HL-60 (cell line): ENCODE data around the gene MAPK6.

Experiments
- GABPA ChIP-seq: IDR thresholded peaks from 2 replicates; pipeline ENCODE4 v1.6.1; 2012; ENCODE audit warnings: low read depth
- POLR2AphosphoS5 ChIP-seq: IDR thresholded peaks from 2 replicates; pipeline ENCODE4 v1.6.1; 2012; ENCODE audit warnings: low read depth
- SPI1 ChIP-seq: IDR thresholded peaks from 2 replicates; pipeline ENCODE4 v1.6.1; 2012; ENCODE audit warnings: low read depth, mild to moderate bottlenecking, borderline replicate concordance
- TF ChIP-seq, protein P1 (sequence below): IDR thresholded peaks from 2 replicates; pipeline ENCODE4 v1.6.1; 2012; ENCODE audit warnings: low read depth; ENCODE audit not compliant: insufficient replicate concordance
- TF ChIP-seq, protein P2 (sequence below): IDR thresholded peaks from one replicate; pipeline ENCODE4 v1.5.1; 2011; ENCODE audit warnings: low read length, control low read depth, inconsistent platforms; ENCODE audit not compliant: insufficient read depth

DNA sequence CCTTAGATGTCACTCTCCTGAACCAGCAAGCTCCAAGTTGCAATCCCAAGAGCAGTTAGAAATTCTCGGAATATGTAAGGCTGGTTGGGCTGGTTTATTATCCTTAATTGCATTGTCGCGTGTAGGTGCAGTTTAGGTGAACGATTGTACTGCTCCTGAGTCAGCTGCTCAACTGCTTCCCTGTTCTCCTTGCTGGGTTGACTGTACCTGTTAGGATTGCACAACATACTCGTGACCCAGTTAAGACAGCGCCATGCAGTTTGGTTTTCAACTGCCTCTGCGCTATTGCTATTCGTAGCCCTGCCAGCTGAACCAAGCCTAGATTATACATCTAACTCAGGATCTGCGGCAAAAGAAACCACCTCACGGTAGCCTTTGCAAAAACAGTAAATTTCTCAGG, 52.6 kb downstream of the MAPK6 start:
- TF ChIP-seq POLR2AphosphoS5 (no peak), GABPA (no peak), SPI1 (no peak)
- TF ChIP-seq, protein P1, sequence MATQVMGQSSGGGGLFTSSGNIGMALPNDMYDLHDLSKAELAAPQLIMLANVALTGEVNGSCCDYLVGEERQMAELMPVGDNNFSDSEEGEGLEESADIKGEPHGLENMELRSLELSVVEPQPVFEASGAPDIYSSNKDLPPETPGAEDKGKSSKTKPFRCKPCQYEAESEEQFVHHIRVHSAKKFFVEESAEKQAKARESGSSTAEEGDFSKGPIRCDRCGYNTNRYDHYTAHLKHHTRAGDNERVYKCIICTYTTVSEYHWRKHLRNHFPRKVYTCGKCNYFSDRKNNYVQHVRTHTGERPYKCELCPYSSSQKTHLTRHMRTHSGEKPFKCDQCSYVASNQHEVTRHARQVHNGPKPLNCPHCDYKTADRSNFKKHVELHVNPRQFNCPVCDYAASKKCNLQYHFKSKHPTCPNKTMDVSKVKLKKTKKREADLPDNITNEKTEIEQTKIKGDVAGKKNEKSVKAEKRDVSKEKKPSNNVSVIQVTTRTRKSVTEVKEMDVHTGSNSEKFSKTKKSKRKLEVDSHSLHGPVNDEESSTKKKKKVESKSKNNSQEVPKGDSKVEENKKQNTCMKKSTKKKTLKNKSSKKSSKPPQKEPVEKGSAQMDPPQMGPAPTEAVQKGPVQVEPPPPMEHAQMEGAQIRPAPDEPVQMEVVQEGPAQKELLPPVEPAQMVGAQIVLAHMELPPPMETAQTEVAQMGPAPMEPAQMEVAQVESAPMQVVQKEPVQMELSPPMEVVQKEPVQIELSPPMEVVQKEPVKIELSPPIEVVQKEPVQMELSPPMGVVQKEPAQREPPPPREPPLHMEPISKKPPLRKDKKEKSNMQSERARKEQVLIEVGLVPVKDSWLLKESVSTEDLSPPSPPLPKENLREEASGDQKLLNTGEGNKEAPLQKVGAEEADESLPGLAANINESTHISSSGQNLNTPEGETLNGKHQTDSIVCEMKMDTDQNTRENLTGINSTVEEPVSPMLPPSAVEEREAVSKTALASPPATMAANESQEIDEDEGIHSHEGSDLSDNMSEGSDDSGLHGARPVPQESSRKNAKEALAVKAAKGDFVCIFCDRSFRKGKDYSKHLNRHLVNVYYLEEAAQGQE, result no peak
- TF ChIP-seq, protein P2, sequence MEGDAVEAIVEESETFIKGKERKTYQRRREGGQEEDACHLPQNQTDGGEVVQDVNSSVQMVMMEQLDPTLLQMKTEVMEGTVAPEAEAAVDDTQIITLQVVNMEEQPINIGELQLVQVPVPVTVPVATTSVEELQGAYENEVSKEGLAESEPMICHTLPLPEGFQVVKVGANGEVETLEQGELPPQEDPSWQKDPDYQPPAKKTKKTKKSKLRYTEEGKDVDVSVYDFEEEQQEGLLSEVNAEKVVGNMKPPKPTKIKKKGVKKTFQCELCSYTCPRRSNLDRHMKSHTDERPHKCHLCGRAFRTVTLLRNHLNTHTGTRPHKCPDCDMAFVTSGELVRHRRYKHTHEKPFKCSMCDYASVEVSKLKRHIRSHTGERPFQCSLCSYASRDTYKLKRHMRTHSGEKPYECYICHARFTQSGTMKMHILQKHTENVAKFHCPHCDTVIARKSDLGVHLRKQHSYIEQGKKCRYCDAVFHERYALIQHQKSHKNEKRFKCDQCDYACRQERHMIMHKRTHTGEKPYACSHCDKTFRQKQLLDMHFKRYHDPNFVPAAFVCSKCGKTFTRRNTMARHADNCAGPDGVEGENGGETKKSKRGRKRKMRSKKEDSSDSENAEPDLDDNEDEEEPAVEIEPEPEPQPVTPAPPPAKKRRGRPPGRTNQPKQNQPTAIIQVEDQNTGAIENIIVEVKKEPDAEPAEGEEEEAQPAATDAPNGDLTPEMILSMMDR, result no peak
